Prostate gland (tissue), 2 donors: ENCODE data around the gene UCP2. TPM values are rescaled to one million over a fixed set of nuclear protein-coding genes. Genes with fewer than 3 reads are reported as not detected.

Experiments
- DNase-seq: peaks from one replicate; pipeline ENCODE4 v3.0.0-alpha.2; 2019; ENCODE audit warnings: low spot score
- H3K27ac ChIP-seq, 2 donors: fragments of 200-600 bp; sonication (generic); 2 replicates each; pipeline ENCODE4 v1.5.1; 2017 to 2019
- H3K27me3 ChIP-seq: fragments of 200-600 bp; sonication (generic); replicated peaks from 2 replicates; pipeline ENCODE4 v1.5.1; 2019; ENCODE audit not compliant: insufficient read depth
- H3K36me3 ChIP-seq, 2 donors: fragments of 200-600 bp; sonication (generic); 1 replicate in 1 of 2; 2 replicates in 1 of 2; pipeline versions ENCODE4 v1.5.1 to v1.8.1; 2017 to 2019
- H3K4me1 ChIP-seq: fragments of 200-600 bp; sonication (generic); replicated peaks from 2 replicates; pipeline ENCODE4 v1.5.1; 2019
- H3K4me3 ChIP-seq, 2 donors: fragments of 200-600 bp; sonication (generic); 2 replicates each; pipeline ENCODE4 v1.5.1; 2017 to 2019
- H3K9me3 ChIP-seq: fragments of 200-600 bp; sonication (generic); 2 replicates; pipeline ENCODE4 v1.5.1; 2017
- POLR2A ChIP-seq: fragments of 450-650 bp; IDR thresholded peaks from one replicate; pipeline ENCODE4 v1.6.1; 2016; ENCODE audit warnings: antibody characterized with exemption, mild to moderate bottlenecking
- POLR2AphosphoS5 ChIP-seq: sonication (generic); formaldehyde crosslinking; IDR thresholded peaks from one replicate; pipeline ENCODE4 v1.6.1; 2017; ENCODE audit warnings: antibody characterized with exemption
- WGBS: methylation state at CpG from one replicate; pipeline ENCODE4 v1.1.5; 2018; 5-methylcytosine and 5-hydroxymethylcytosine counted together
- intact Hi-C: fragments of 100-400 bp; cut with DNase I; formaldehyde crosslinking; loops from one replicate; pipeline ENCODE4 v1.14.2; 2022
- total RNA-seq, 2 donors: library from RNA; depleted of rRNA; stranded (reverse); fragments of >200 nt; gene quantifications; one replicate each; pipeline ENCODE4 v1.1.0, GENCODE V29; 2016
- TF ChIP-seq, protein P1 (sequence below), 4 experiments: fragments of 200-600 bp in 2 of 4; fragments of 450-650 bp in 2 of 4; sonication (generic) in 2 of 4; IDR thresholded peaks; 1 replicate in 3 of 4; 2 replicates in 1 of 4; pipeline ENCODE4 v1.5.1; 2016 to 2019; ENCODE audit warnings: antibody characterized with exemption in 4 of 4, mild to moderate bottlenecking in 2 of 4, moderate library complexity in 2 of 4

The UCP2 gene
- total RNA-seq, 2 donors from 2014 or later, result 13.6 to 23.1 TPM

DNA sequence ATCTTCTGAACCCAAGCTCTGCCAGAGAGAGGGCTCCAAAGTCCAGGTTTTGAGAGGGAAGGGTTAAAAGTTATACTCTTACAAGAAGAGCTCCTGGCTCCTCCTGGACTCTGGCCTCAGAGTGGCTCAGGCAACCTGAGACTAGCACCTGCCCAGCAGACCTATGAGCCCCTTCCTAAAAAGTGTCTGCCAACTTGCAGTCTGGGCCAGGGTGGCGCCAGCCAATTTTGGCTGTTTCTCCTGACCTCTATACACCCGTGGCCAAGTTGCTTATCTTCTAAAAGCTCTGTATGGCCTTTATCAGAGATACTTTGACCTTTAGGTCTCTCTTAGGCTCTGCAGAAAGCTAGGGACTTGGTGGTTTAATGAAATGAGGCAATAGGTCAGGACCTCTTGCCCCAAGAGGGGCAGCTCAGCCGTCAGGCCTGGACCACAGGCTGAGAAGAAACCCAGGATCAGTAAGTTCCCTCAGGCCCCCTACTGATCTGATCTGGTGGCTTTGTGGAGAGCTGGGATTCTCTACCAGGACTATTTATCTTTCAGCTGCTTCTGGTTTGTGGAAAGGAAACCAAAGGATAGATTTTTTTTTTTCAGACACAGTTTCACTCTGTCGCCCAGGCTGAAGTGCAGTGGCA lies 36.6 kb upstream of the UCP2 start:
- intact Hi-C loops, result no loop called here
- Histone ChIP-seq H3K9me3 (no peaks in the 10 kb centered on the region), H3K27me3 (no peaks in the 10 kb centered on the region), H3K36me3 (no peaks in the 10 kb centered on the region), H3K27ac (no peak overlapping the region), H3K4me1 (no peaks in the 10 kb centered on the region), H3K4me3 (no peak overlapping the region)
- TF ChIP-seq POLR2AphosphoS5 (no peak), POLR2A (no peak)
- TF ChIP-seq, protein P1, sequence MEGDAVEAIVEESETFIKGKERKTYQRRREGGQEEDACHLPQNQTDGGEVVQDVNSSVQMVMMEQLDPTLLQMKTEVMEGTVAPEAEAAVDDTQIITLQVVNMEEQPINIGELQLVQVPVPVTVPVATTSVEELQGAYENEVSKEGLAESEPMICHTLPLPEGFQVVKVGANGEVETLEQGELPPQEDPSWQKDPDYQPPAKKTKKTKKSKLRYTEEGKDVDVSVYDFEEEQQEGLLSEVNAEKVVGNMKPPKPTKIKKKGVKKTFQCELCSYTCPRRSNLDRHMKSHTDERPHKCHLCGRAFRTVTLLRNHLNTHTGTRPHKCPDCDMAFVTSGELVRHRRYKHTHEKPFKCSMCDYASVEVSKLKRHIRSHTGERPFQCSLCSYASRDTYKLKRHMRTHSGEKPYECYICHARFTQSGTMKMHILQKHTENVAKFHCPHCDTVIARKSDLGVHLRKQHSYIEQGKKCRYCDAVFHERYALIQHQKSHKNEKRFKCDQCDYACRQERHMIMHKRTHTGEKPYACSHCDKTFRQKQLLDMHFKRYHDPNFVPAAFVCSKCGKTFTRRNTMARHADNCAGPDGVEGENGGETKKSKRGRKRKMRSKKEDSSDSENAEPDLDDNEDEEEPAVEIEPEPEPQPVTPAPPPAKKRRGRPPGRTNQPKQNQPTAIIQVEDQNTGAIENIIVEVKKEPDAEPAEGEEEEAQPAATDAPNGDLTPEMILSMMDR (IDR thresholded peaks at IDR 0.05), result no peak
- DNase-seq, result no peak
- 84% methylated on average over 4 of the region's 4 CpGs for WGBS

DNA sequence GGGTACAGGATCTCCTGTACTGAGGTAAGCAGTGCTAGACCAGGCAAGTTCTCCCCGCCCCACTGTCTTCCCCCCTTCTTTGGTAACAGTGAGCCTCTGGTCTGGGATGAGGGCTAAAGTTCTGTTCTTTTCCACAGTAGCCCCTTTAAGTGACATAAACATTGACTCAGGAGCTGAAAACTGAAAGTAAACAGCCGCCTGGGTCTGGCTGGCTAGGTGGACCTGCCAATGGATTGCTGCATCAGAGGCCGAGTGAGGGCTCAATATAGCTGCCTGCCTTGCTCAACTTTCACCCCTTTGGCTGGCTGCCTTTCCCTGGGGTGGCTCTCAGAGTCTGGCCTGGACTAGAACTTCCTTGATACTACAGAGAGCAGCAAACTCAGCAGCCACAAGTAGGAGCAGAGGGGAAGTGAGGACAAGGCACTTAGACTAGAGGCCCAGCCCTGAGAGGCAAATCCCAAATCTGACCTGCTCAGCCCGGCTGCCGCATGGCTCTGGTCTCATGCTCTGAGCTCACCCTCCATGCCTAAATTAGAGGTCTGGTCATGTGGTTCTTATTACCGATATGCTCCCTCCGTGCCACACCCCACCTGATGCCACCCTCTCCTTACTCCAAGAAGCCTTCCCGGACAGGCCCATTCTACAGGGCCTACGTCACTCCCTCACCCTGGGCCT lies 35.8 kb upstream of the UCP2 start:
- H3K27ac ChIP-seq, result no peak overlapping the region
- H3K27me3 ChIP-seq, result no peaks in the 10 kb centered on the region
- H3K9me3 ChIP-seq, result no peaks in the 10 kb centered on the region
- 62% methylated on average over 9 of the region's 9 CpGs for WGBS
- no peaks in the 10 kb centered on the region for H3K36me3 ChIP-seq
- peak; percentile 7 for TF ChIP-seq POLR2AphosphoS5
- TF ChIP-seq, protein P1 (IDR thresholded peaks at IDR 0.05), result no peak
- no peaks in the 10 kb centered on the region for H3K4me1 ChIP-seq
- H3K4me3 ChIP-seq, result no peak overlapping the region
- intact Hi-C loops, result no loop called here
- peak; percentile 62 for DNase-seq

DNA sequence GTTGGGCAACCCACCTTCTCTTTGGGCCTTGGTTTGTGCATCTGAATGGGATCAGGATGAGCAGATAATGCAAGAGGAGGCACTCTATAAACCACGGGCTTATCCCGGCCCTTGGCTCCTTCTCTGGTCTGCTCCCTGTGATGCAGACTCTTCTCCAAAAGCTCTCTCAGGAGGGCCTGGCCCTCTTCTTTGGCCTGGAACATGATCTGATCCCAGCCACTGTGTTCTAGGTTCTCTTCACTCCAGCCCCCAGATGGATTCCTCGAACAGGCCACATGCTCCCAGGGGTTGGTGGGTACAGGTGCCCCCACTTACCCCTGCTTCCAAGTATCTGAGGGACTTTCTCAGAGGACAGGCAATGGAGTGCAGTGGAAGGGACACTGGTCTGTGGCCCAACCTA lies 35.0 kb upstream of the UCP2 start:
- intact Hi-C loops, result no loop called here
- no peak for DNase-seq
- Histone ChIP-seq H3K27ac (no peak overlapping the region), H3K27me3 (no peaks in the 10 kb centered on the region), H3K36me3 (no peaks in the 10 kb centered on the region), H3K4me3 (no peak overlapping the region), H3K4me1 (no peaks in the 10 kb centered on the region), H3K9me3 (no peaks in the 10 kb centered on the region)
- TF ChIP-seq, protein P1 (IDR thresholded peaks at IDR 0.05), result no peak
- TF ChIP-seq POLR2A, result no peak
- TF ChIP-seq POLR2AphosphoS5, result no peak
- WGBS, result 97% methylated on average over 3 of the region's 3 CpGs

DNA sequence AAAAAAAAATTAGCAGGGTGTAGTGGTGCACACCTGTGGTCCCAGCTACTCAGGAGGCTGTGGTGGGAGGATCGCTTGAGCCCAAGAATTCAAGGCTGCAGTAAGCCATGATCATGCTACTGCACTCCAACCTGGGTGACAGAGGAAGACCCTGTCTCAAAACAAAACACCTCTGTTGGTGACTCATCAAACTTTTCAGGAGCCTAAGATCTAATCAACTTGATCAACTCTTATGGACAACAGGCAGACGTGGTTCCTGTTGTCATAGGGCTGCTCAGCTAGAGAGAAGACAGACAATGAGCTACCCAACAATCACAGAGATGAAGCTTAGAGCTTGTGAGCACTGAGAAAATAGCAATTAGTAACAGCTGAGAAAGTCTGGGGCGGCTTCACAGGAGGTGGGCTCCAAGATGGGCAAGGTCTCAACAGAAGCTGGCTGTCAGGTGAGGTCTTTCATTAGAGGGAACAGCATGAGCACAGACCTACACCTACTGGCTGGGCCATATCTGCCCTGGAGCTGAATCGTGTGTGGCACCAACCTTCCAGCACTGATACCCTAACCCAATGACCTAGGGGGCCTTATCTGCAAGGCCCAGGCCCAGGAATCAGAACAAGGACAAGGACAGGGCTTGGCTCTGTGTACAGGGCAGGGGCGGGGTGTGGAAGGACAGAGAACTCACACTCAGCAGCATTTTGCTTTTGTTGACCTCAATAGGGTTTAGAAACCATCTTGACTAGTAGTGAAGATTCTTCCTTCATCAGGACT lies 33.5 kb upstream of the UCP2 start:
- Histone ChIP-seq H3K4me3 (no peak overlapping the region), H3K36me3 (no peaks in the 10 kb centered on the region), H3K27me3 (no peaks in the 10 kb centered on the region), H3K4me1 (no peaks in the 10 kb centered on the region), H3K27ac (no peak overlapping the region), H3K9me3 (no peaks in the 10 kb centered on the region)
- intact Hi-C loops, result no loop called here
- TF ChIP-seq POLR2AphosphoS5, result no peak
- TF ChIP-seq, protein P1 (IDR thresholded peaks at IDR 0.05), result no peak
- no peak for TF ChIP-seq POLR2A
- DNase-seq, result no peak
- 97% methylated on average over 5 of the region's 5 CpGs for WGBS
